ENCODE results near the gene ST6GALNAC1.
"Not testable (repeated sequence)": the region's sequence is repeated elsewhere in the genome, so short reads cannot be mapped to it uniquely, and the experiment has no call there.

ST6GALNAC1 gene

GRCh38 chr17:76641501-76641900, 2.1 kb downstream of the ST6GALNAC1 start:
- DNase-seq, result no peak

GRCh38 chr17:76640550-76641380, 2.8 kb downstream of the ST6GALNAC1 start:
- DNase-seq, result no peak

GRCh38 chr17:76638263-76638662, 5.3 kb downstream of the ST6GALNAC1 start:
- no peak for DNase-seq

GRCh38 chr17:76636486-76637206, 6.9 kb downstream of the ST6GALNAC1 start:
- not testable (repeated sequence) for DNase-seq

- no peak for DNase-seq
These were observed 7.7 kb downstream of the ST6GALNAC1 start for GRCh38 chr17:76635659-76636360.

- DNase-seq, result no peak
These were observed 8.5 kb downstream of the ST6GALNAC1 start for GRCh38 chr17:76635039-76635438.

- DNase-seq, result no peak
These were observed 9.8 kb downstream of the ST6GALNAC1 start for GRCh38 chr17:76633628-76634328.

- DNase-seq, result no peak
These were observed 11.6 kb downstream of the ST6GALNAC1 start for GRCh38 chr17:76631821-76632565.

GRCh38 chr17:76630151-76630550, 13.4 kb downstream of the ST6GALNAC1 start:
- DNase-seq, result no peak

GRCh38 chr17:76627510-76627909, 16.0 kb downstream of the ST6GALNAC1 start:
- DNase-seq, result no peak

- no peak for DNase-seq
These were observed 17.1 kb downstream of the ST6GALNAC1 start for GRCh38 chr17:76626442-76626841.

GRCh38 chr17:76625496-76625895, 18.1 kb downstream of the ST6GALNAC1 start:
- DNase-seq, result no peak

GRCh38 chr17:76623271-76624146, 20.0 kb downstream of the ST6GALNAC1 start:
- DNase-seq, result peak; percentile 67

GRCh38 chr17:76617838-76618237, 25.7 kb downstream of the ST6GALNAC1 start:
- DNase-seq, result no peak

- DNase-seq, result no peak
These were observed 28.5 kb downstream of the ST6GALNAC1 start for GRCh38 chr17:76614912-76615617.

- DNase-seq, result not testable (repeated sequence)
These were observed 29.3 kb downstream of the ST6GALNAC1 start for GRCh38 chr17:76614064-76614759.

- DNase-seq, result no peak
These were observed 30.3 kb downstream of the ST6GALNAC1 start for GRCh38 chr17:76612977-76613851.

GRCh38 chr17:76612465-76612864, 31.1 kb downstream of the ST6GALNAC1 start:
- DNase-seq, result no peak

GRCh38 chr17:76611758-76612157, 31.8 kb downstream of the ST6GALNAC1 start:
- DNase-seq, result no peak

Data from midbrain (tissue), 1 donor.